Esophagus muscularis mucosa (tissue), 4 donors: ENCODE results near the gene TMEM231.

ENCODE experiments used
- EP300 ChIP-seq: sonication (generic); formaldehyde crosslinking; IDR thresholded peaks from one replicate; pipeline ENCODE4 v1.6.1; 2017; ENCODE audit warnings: antibody characterized with exemption
- POLR2A ChIP-seq: fragments of 450-650 bp; IDR thresholded peaks from one replicate; pipeline ENCODE4 v1.6.1; 2017; ENCODE audit warnings: antibody characterized with exemption, moderate library complexity, mild to moderate bottlenecking, low read depth
- TF ChIP-seq, protein P1 (sequence below), 3 experiments: fragments of 200-600 bp in 2 of 3; fragments of 450-650 bp in 1 of 3; sonication (generic) in 2 of 3; IDR thresholded peaks; one replicate each; pipeline ENCODE4 v1.5.1; 2017 to 2019; ENCODE audit warnings: antibody characterized with exemption in 3 of 3, mild to moderate bottlenecking in 2 of 3, moderate library complexity in 1 of 3

DNA sequence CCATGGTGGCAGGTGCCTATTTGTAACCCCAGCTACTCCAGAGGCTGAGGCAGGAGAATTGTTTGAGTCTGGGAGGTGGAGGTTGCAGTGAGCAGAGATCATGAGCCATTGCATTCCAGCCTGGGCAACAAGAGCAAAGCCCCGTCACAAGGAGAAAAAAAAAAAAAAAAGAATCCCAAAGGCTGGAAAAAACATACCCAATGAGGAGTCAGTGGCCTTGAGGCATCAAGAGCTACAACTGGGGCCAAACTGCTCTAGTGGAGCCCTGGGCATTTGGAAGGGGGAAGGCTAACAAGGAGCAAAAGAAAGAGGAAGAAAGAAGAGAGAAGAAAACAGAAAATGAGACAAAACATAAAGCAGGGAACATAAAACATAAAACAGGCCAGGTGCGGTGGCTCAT, 67.7 kb downstream of the TMEM231 start:
- TF ChIP-seq, protein P1, sequence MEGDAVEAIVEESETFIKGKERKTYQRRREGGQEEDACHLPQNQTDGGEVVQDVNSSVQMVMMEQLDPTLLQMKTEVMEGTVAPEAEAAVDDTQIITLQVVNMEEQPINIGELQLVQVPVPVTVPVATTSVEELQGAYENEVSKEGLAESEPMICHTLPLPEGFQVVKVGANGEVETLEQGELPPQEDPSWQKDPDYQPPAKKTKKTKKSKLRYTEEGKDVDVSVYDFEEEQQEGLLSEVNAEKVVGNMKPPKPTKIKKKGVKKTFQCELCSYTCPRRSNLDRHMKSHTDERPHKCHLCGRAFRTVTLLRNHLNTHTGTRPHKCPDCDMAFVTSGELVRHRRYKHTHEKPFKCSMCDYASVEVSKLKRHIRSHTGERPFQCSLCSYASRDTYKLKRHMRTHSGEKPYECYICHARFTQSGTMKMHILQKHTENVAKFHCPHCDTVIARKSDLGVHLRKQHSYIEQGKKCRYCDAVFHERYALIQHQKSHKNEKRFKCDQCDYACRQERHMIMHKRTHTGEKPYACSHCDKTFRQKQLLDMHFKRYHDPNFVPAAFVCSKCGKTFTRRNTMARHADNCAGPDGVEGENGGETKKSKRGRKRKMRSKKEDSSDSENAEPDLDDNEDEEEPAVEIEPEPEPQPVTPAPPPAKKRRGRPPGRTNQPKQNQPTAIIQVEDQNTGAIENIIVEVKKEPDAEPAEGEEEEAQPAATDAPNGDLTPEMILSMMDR (IDR thresholded peaks at IDR 0.05), result no peak
- TF ChIP-seq POLR2A (no peak), EP300 (no peak)
